Measurements from ENCODE around the gene UBE2H.

The UBE2H gene

DNA sequence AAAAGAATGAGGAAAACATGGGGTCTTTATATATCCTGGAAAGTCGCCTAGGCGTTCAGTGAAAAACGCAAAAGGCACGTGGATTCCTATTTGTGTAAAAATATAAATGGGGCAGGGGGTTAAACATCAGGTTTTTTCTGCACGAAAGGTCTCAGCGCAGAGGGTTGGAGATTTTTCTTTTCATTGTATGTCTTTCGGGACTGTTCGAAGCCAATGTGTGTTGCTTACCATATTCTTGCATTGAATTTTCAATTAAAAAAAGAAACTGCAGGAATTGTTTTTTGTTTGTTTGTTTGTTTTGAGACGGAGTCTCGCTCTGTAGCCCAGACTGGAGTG lies 169.2 kb downstream of the UBE2H start:
- no peak for DNase-seq

DNA sequence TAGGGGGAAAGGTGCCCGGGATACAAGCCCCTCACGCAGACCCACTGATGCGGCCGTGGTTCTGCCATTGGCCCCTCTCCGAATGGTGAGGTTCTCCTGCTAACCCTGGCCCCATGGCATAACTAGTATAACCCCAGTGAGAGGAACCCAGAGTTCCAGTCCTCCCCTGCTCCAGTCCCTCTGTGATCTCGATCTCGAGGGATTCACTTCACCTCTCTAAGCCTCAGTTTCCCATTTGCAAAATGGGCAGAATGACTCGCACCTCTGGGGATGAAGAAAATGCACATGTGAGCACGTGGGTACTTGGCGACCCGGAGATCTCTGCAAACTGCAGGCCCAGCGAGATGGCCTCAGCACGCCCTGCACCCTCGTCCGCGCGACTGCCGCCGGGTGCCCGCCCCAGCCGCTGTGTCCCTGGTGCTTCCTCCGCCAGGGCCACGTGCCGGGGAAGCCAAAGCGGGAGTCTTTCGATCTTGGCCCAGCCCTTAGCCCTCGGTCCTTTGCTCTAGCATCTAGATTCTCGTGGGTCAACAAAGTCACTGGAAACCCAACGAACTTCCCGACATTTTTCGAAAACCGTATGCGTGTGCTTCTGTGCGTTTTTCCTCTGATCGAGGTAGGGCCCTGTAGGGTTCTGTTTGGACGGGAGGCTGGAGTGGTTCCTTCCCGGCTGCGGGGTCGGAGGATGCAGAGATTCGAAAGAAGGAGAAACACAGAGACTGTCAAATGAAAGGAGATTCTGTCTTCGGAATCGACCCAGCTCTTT lies 169.8 kb downstream of the UBE2H start:
- DNase-seq, result no peak

DNA sequence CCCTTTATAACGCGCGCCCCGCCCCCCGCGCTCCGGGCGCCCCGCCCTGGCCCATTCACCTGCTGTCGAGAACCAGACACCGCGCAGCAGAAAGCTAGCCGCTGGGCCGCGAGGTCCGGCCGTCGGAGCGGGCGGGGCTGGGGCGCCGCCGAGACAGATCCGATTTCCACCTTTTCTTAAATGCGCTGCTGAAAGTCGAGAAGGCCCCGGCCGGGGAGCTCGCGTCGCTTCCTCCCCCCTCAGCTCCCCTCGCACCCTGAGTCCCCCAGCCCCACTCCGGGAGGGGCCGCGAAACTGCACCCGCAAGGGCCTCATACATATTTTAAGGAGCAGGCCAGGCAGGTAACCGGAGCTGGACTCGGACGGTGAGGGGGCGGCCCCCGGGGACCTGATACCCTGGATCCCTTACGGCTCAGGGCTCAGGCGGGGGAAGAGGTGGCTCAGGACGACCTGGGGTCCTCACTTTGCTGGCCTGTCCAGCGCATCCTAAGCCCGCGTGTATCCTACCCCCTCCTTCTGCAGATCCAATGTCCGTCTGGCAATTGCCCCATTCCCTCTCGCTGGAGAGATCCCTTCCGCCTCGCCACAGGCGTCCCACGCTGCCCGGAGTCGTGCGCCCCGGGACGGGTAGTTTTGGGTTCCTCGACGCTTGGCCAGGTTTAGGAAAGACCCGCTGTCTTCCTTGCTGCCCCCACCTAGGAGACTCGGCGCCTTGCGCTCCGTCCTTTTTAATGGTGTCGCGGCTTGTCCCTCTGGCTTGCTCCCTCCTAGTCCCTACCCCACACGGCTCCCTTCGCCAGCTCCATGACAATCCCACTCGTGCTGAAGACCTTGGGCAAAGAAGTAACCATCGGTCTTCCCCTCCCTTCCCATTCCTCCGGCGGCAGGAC lies 170.6 kb downstream of the UBE2H start:
- DNase-seq, result no peak

DNA sequence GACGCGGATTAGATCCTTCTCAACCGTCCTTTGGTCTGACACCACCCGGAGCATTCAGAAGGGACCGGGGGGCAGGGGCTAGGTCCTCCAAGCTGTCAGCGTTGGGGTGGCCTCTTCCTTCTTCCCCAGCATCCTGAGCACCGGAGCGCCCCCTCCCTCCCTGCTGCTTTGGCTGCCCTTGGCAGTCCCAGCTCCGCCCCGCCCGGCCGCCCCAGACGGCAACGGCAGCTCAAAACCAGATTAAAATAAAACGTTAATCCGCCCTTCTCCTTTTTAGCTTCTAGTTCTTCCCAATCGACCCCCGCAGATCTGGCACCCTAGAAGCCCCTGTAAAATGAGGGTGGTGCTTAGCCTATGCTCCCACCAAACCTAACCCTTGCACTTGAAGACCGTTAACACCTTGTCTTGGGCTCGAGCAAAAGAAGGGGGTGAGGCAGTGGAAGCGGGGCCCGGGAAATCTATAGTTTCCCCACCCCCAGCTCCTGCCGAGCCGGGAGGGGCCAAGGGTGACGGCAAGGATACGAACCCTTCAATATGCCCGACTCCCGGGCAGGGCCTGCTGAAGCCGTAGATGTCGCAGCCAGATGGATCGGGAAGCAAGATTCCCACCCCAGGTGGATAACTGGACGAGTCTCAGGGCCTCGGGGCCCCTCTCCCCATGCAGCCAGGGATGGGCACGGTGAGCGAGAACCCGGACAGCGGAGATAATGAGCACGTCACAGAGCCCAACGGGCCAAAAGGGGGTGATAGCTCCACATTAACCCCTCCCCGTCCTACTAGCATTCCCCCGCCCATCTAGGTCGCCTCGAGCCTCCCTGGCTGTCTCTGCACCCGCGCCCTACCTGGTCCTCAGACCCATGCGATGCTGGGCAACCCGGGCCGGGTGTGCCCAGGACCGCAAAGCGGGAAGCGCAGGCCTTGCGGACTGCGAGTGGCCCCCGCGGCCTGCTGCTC lies 171.5 kb downstream of the UBE2H start:
- DNase-seq, result no peak

Data from NCI-H1048 (cell line).